HepG2 (cell line): ENCODE data around the gene TCERG1. TPM values are rescaled to one million over a fixed set of nuclear protein-coding genes. Genes with fewer than 3 reads are reported as not detected.

Experiments used
- FOXP4 ChIP-seq: sonication (generic); formaldehyde crosslinking; IDR thresholded peaks from 2 replicates; pipeline ENCODE4 v1.4.0; 2020; ENCODE audit warnings: missing genetic modification reagents
- KIAA2018 ChIP-seq: sonication (generic); formaldehyde crosslinking; IDR thresholded peaks from 2 replicates; pipeline ENCODE4 v1.5.0; 2020; ENCODE audit warnings: mild to moderate bottlenecking, missing genetic modification reagents, borderline replicate concordance
- LCORL ChIP-seq, 2 experiments: fragments of 450-650 bp in 1 of 2; sonication (generic) in 1 of 2; formaldehyde crosslinking in 1 of 2; IDR thresholded peaks; 2 replicates each; pipeline versions ENCODE4 v1.5.0 to v1.6.1; 2017 to 2020; ENCODE audit warnings: antibody characterized with exemption in 1 of 2, missing genetic modification reagents in 1 of 2
- SCMH1 ChIP-seq: sonication (generic); formaldehyde crosslinking; IDR thresholded peaks from 2 replicates; pipeline ENCODE4 v1.9.0; 2021; ENCODE audit warnings: missing genetic modification reagents, mild to moderate bottlenecking, borderline replicate concordance
- SP5 ChIP-seq: IDR thresholded peaks from 2 replicates; pipeline ENCODE4 v1.6.1; 2016; ENCODE audit warnings: low read depth, borderline replicate concordance
- TRAFD1 ChIP-seq: sonication (generic); formaldehyde crosslinking; IDR thresholded peaks from 2 replicates; pipeline ENCODE4 v1.5.1; 2020; ENCODE audit warnings: missing genetic modification reagents, mild to moderate bottlenecking, borderline replicate concordance
- ZNF251 ChIP-seq: sonication (generic); formaldehyde crosslinking; IDR thresholded peaks from 2 replicates; pipeline ENCODE4 v1.9.0; 2021; ENCODE audit warnings: mild to moderate bottlenecking, missing genetic modification reagents
- ZNF484 ChIP-seq: sonication (generic); formaldehyde crosslinking; IDR thresholded peaks from 2 replicates; pipeline ENCODE4 v1.5.1; 2020; ENCODE audit warnings: mild to moderate bottlenecking, low read depth, missing genetic modification reagents, borderline replicate concordance
- ZNF510 ChIP-seq: sonication (generic); formaldehyde crosslinking; IDR thresholded peaks from 2 replicates; pipeline ENCODE4 v1.4.0; 2020; ENCODE audit warnings: low read depth, mild to moderate bottlenecking, missing genetic modification reagents
- polyA plus RNA-seq, 8 experiments: library from polyadenylated mRNA; depleted of rRNA in 3 of 8; stranded (reverse) in 7 of 8; unstranded in 1 of 8; fragments of >200 nt; fragmentation: Illumina TruSeq in 4 of 8; extraction: Trizol in 4 of 8; gene quantifications; 2 replicates each; pipeline versions ENCODE4 v1.2.1 to v1.2.3, GENCODE V29; 2011 to 2016; ENCODE audit warnings: low read depth in 4 of 8, missing spikeins in 1 of 8, mixed read lengths in 1 of 8; ENCODE audit not compliant: insufficient read depth in 1 of 8
- total RNA-seq, 5 experiments: library from RNA; depleted of rRNA; stranded (reverse); fragments of >200 nt; fragmentation: Illumina TruSeq; extraction: Trizol; gene quantifications; 2 replicates each; pipeline ENCODE4 v1.2.3, GENCODE V29; 2016; ENCODE audit warnings: low read depth in 1 of 5

Gene TCERG1
- total and polyA plus RNA-seq, 2 of the 13 experiments (the other 11 are each of a cell fraction or from before 2014, with no cell fraction given): 71.7 to 86.6 TPM

- TF ChIP-seq KIAA2018 (CRISPR knock-in tag) (no peak), ZNF510 (CRISPR knock-in tag) (no peak), TRAFD1 (CRISPR knock-in tag) (no peak), ZNF251 (CRISPR knock-in tag) (no peak), SP5 (CRISPR knock-in tag) (no peak), SCMH1 (CRISPR knock-in tag) (no peak), ZNF484 (CRISPR knock-in tag) (no peak), LCORL (IDR thresholded peaks at IDR 0.05) (no peak), LCORL (CRISPR knock-in tag; IDR thresholded peaks at IDR 0.05) (no peak), FOXP4 (CRISPR knock-in tag) (no peak)
- TF ChIP-seq, all 625 proteins: peak for 0
Observed at GRCh38 chr5:146540414-146540813, 93.3 kb downstream of the TCERG1 start (continued).
